Globus pallidus (tissue), 1 donor: ENCODE measurements around the gene NUDT3.

ENCODE experiments used
- DNase-seq: peaks from one replicate; pipeline ENCODE4 v3.0.0-alpha.2; 2015; ENCODE audit warnings: low spot score

The NUDT3 gene

GRCh38 chr6:34322732-34323131 is 69.7 kb downstream of the NUDT3 start:
- DNase-seq: no peak

GRCh38 chr6:34321821-34322220 is 70.6 kb downstream of the NUDT3 start:
- no peak for DNase-seq

GRCh38 chr6:34319471-34319885 is 73.0 kb downstream of the NUDT3 start:
- DNase-seq: no peak

- DNase-seq: no peak
These were observed 73.7 kb downstream of the NUDT3 start for GRCh38 chr6:34318499-34319470.

- DNase-seq: no peak
These were observed 74.5 kb downstream of the NUDT3 start for GRCh38 chr6:34317882-34318498.

- no peak for DNase-seq
These were observed 75.3 kb downstream of the NUDT3 start for GRCh38 chr6:34317172-34317477.

GRCh38 chr6:34316431-34317171 is 75.9 kb downstream of the NUDT3 start:
- no peak for DNase-seq

- DNase-seq: peak; percentile 45
These were observed 76.7 kb downstream of the NUDT3 start for GRCh38 chr6:34315780-34316179.

GRCh38 chr6:34315256-34315655 is 77.2 kb downstream of the NUDT3 start:
- no peak for DNase-seq

GRCh38 chr6:34312259-34312658 is 80.2 kb downstream of the NUDT3 start:
- DNase-seq: no peak

- DNase-seq: no peak
These were observed 81.7 kb downstream of the NUDT3 start for GRCh38 chr6:34310817-34311216.

- DNase-seq: no peak
These were observed 84.0 kb downstream of the NUDT3 start for GRCh38 chr6:34308483-34308882.

GRCh38 chr6:34305982-34306708 is 86.3 kb downstream of the NUDT3 start:
- DNase-seq: no peak

GRCh38 chr6:34305497-34305896 is 87.0 kb downstream of the NUDT3 start:
- DNase-seq: no peak

GRCh38 chr6:34304164-34304563 is 88.3 kb downstream of the NUDT3 start:
- DNase-seq: no peak

- DNase-seq: no peak
These were observed 89.5 kb downstream of the NUDT3 start for GRCh38 chr6:34302929-34303328.

GRCh38 chr6:34301408-34301807 is 91.1 kb downstream of the NUDT3 start:
- no peak for DNase-seq

- DNase-seq: peak; percentile 54
These were observed 92.1 kb downstream of the NUDT3 start for GRCh38 chr6:34300332-34300751.

- no peak for DNase-seq
These were observed 93.5 kb downstream of the NUDT3 start for GRCh38 chr6:34298941-34299340.

GRCh38 chr6:34295721-34296120 is 96.7 kb downstream of the NUDT3 start:
- no peak for DNase-seq

GRCh38 chr6:34292954-34293353 is 99.5 kb downstream of the NUDT3 start:
- DNase-seq: no peak

GRCh38 chr6:34289137-34289536 is 103.3 kb downstream of the NUDT3 start:
- no peak for DNase-seq
